ENCODE results near the gene PTPA.

DNA sequence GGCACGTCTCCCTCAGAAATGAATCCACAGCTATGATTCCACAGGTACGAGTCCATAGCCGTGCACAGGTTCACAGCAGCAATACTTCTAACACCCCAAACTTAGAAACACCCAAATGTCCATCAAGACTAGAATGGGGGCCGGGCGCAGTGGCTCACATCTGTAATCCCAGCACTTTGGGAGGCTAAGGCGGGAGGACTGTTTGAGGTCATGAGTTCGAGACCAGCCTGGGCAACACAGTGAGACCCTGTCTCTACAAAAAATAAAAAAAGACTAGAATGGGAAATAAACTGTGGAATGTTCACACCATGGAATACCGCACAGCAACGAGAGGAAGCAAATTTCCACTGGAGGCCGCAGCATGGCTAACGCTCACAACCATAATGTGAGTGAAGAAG, 34.6 kb upstream of the PTPA start:
- TF ChIP-seq, protein P1, sequence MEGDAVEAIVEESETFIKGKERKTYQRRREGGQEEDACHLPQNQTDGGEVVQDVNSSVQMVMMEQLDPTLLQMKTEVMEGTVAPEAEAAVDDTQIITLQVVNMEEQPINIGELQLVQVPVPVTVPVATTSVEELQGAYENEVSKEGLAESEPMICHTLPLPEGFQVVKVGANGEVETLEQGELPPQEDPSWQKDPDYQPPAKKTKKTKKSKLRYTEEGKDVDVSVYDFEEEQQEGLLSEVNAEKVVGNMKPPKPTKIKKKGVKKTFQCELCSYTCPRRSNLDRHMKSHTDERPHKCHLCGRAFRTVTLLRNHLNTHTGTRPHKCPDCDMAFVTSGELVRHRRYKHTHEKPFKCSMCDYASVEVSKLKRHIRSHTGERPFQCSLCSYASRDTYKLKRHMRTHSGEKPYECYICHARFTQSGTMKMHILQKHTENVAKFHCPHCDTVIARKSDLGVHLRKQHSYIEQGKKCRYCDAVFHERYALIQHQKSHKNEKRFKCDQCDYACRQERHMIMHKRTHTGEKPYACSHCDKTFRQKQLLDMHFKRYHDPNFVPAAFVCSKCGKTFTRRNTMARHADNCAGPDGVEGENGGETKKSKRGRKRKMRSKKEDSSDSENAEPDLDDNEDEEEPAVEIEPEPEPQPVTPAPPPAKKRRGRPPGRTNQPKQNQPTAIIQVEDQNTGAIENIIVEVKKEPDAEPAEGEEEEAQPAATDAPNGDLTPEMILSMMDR (IDR thresholded peaks at IDR 0.05) = no peak
- TF ChIP-seq POLR2A (IDR thresholded peaks at IDR 0.05) = no peak

All from Peyer's patch (tissue), 4 donors.